ENCODE data around the gene GHDC. TPM values are rescaled to one million over a fixed set of nuclear protein-coding genes. Genes with fewer than 3 reads are reported as not detected.

GHDC gene
- total RNA-seq, 2 experiments from 2014 or later, result 22.0 to 23.1 TPM

DNA sequence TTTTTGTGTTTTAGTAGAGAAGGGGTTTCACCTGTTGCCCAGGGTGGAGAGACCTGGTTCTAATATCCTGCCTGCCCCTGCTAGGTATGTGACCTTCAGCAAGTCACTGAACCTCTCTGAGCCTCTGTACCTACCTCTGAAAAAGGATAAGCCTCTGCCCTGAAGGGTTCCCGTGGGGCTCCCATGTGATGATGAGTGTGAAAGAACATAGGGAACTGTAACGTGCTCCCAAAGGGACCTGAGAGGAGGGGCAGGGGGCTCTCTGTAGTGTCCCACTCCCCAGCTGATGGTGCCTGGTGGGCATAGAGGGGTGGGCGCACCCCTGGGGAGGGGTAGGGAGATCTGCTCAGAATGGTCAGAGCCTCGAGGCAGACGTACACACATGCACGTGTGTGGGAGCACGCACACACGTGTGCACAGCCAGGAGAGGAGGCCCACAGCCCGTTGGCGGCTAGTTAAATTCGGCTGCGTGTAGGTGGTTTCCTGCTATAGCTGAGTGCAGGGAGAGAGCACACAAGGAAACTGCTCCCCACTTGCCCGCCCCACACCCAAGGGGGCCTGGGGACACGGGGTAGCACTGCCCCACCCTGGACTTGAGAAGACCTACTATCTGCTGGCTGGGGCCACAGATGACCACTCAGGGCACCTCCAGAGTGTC is 20.0 kb downstream of the GHDC start:
- H3K4me3 Mint-ChIP-seq, result no peak overlapping the region
- no peak overlapping the region for H3K27ac Mint-ChIP-seq
- POLR2A ChIA-PET, result interaction anchor here (0.8 kb wide), 1 partner anchor 20 kb away, joined by 4 read pairs; the partner anchor contains the start of gene GHDC
- no peaks in the 10 kb centered on the region for H3K36me3 Mint-ChIP-seq
- DNase-seq, result no peak
- H3K27me3 Mint-ChIP-seq, result peaks cover 12% of the 10 kb centered on the region
- ATAC-seq (ENCODE audit: low read depth), result peak; percentile 27
- peaks cover 3% of the 10 kb centered on the region for H3K4me1 Mint-ChIP-seq
- no peaks in the 10 kb centered on the region for H3K9me3 Mint-ChIP-seq

DNA sequence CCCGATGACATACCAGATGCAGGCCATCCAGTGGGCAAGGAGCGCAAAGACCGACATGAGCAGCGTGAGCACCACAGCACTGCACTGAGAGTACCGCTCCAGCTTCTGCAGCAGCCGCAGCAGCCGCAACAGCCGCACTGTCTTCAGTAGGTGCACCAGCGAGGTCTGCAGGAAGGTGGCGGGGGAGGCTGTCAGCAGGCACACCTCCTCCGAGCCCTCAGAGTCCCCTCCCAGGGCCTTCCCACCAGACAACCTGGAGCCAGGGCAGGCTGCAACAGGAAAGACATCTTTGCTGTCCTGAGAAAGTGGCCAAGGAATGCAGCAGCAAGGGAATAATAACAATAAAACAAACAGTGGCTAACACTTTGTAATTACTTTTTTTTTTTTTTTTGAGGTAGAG is 22.5 kb downstream of the GHDC start:
- Mint-ChIP-seq H3K36me3 (no peaks in the 10 kb centered on the region), H3K9me3 (no peaks in the 10 kb centered on the region), H3K27me3 (peaks cover 3% of the 10 kb centered on the region), H3K27ac (no peak overlapping the region), H3K4me3 (no peak overlapping the region), H3K4me1 (peaks cover 1% of the 10 kb centered on the region)
- no peak for ATAC-seq (ENCODE audit: low read depth)
- no peak for DNase-seq
- POLR2A ChIA-PET, result interaction anchor here (0.7 kb wide), 1 partner anchor 8 kb away, joined by 3 read pairs; no protein-coding TSS in a partner anchor

DNA sequence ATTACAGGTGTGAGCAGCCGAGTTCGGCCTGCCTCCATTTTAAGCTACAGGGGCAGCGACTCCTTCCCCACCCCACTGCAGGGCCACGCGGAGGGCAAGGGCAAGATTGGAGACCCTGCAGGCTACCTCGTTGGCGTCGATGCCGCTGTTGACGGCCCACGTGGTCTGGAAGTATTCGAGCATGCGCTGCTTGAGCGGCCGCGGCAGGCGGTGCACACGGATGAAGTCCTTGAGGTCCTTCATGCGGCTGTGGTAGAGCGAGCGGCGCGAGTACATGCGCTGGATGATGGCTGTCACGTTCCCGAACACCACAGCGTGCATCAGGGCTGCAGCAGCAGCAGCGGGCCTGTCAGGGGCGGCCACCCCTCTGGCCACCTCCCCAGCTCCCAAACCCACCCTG is 24.9 kb downstream of the GHDC start:
- Mint-ChIP-seq H3K9me3 (no peaks in the 10 kb centered on the region), H3K36me3 (no peaks in the 10 kb centered on the region), H3K27me3 (no peaks in the 10 kb centered on the region), H3K27ac (no peak overlapping the region), H3K4me3 (no peak overlapping the region), H3K4me1 (peaks cover 1% of the 10 kb centered on the region)
- no peak for ATAC-seq (ENCODE audit: low read depth)
- POLR2A ChIA-PET, result no interaction called here
- no peak for DNase-seq

DNA sequence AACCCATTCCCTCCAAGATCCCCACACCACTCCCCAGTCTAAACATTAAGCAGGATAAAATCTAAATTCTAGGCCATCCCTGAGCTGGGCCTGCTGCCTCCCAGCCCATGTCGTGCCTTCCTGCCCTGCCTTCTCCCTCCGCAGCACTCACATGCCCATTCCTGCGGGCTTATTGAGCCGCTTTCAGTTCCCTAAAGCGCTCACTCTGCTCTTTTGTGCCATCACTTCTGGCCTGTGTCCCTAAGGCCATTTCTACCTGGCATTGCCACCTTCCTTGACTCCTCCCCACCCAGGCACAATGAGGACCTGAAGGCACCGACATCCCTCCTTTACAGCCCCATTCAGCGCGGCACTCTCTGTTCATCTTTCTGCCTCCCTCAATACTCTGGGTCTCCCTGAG is 26.5 kb downstream of the GHDC start:
- ATAC-seq (ENCODE audit: low read depth) (no peak), DNase-seq (no peak)
- no peaks in the 10 kb centered on the region for H3K9me3 Mint-ChIP-seq
- H3K27ac Mint-ChIP-seq, result no peak overlapping the region
- POLR2A ChIA-PET, result no interaction called here
- H3K27me3 Mint-ChIP-seq, result no peaks in the 10 kb centered on the region
- H3K4me3 Mint-ChIP-seq, result no peak overlapping the region
- no peaks in the 10 kb centered on the region for H3K36me3 Mint-ChIP-seq
- peaks cover 5% of the 10 kb centered on the region for H3K4me1 Mint-ChIP-seq

DNA sequence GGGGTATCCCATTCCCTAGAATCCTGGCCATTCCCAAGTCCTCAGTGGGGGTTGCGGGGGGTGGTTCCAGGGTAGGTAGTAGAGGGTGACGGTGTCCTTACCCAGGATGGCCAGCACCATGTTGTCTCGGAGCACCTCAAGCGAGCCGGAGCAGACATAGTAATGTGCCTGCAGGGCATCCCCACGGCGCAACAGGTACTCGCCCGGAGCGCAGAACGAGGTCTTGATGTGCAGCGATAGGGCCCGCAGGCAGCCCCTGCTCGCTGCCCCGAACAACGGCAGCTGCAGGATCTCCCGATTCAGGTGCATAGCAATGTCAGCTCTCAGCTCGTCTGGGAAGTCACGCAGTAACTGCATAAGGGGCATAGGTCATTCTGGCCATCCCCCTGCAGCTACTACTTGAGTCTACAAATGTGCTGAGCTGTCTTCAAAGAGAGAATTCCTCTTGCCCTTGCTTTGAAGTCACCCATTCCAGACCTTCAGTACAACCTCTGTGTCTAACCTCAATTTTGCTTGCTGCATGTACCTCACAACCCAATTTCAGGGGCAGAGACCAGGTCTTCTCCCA is 28.0 kb downstream of the GHDC start:
- no peak overlapping the region for H3K4me3 Mint-ChIP-seq
- H3K27me3 Mint-ChIP-seq, result no peaks in the 10 kb centered on the region
- H3K4me1 Mint-ChIP-seq, result peaks cover 5% of the 10 kb centered on the region
- POLR2A ChIA-PET, result no interaction called here
- no peak overlapping the region for H3K27ac Mint-ChIP-seq
- ATAC-seq (ENCODE audit: low read depth) (no peak), DNase-seq (no peak)
- H3K36me3 Mint-ChIP-seq, result no peaks in the 10 kb centered on the region
- no peaks in the 10 kb centered on the region for H3K9me3 Mint-ChIP-seq

DNA sequence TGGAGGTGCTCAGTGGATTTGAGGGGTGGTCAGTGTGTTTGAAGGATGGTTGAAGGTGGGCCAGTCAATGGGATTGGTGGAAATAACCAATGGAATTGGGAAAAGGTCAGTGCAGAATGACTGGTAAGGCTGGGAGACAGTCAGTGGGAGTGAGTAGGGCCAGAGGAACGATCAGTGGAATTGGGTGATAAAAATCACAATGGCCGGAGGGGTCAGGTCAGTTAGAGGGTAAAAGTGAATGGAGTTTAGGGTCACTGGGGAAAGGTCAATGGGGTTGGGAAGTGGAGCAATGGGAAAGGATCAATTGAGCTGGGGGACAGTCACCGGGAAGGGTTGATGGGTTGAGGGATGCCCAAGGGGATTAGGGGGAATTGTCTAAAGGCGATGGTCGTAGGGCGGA is 28.5 kb downstream of the GHDC start:
- no peaks in the 10 kb centered on the region for H3K36me3 Mint-ChIP-seq
- no peak overlapping the region for H3K4me3 Mint-ChIP-seq
- H3K9me3 Mint-ChIP-seq, result no peaks in the 10 kb centered on the region
- peak overlapping the region; percentile 15 for H3K27ac Mint-ChIP-seq
- no peak for DNase-seq
- no peaks in the 10 kb centered on the region for H3K27me3 Mint-ChIP-seq
- POLR2A ChIA-PET, result no interaction called here
- H3K4me1 Mint-ChIP-seq, result peaks cover 5% of the 10 kb centered on the region
- ATAC-seq (ENCODE audit: low read depth), result no peak

DNA sequence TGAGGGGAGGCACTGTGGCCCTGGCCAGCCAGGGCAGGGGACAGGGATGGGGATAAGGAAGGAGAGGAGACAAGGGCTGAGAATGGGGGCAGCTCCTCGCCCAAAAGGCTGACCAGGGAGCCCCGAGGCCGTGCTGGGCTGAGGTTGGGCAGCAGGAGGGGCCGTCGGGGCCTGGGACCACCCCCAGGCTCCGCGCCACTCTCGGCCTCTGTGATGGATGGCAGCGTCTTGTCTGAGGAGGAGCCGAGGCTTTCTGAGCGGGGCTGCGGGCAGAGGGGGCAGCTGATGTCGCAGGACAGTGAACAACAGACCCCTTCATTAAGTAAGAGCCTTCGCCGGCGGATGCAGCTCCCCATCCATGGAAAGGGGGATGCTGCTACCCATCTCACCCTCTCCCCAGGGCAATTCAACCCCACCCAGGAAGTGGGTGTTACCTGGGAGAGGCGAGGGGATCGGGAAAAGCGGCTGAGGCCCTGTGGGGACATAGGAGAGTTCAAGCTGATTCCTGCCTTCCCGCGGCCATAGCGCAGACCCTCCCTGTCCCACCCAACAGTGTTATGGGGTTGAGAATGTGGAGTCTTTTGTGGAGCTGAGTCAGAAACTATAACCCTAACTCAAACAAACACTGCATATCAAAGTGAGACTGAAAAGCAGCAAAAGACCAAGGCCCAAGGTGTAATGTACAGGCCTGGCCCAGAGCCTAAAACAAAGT is 30.4 kb downstream of the GHDC start:
- Mint-ChIP-seq H3K27me3 (no peaks in the 10 kb centered on the region), H3K4me3 (no peak overlapping the region), H3K27ac (no peak overlapping the region), H3K9me3 (no peaks in the 10 kb centered on the region), H3K36me3 (no peaks in the 10 kb centered on the region), H3K4me1 (peaks cover 5% of the 10 kb centered on the region)
- POLR2A ChIA-PET, result no interaction called here
- no peak for ATAC-seq (ENCODE audit: low read depth)
- DNase-seq, result no peak

DNA sequence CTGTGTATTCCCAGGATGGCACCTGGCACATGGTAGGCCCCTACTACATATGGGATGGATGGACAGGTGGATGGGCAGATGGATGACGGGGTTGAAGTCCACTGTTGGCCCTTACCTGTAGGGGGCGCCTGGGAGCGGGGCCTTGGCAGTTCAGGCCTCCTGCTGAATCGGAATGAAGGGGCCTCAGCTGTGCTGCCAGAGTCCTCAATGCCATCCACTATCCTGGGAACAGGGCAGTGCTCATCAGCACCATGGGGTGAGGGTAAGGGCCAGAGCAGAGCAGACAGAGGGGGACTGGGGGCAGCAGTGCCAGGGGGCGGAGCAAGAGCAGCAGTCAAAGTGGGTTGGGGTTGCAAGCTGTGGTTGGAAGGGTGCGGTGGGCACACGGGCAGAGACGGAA is 31.2 kb downstream of the GHDC start:
- Mint-ChIP-seq H3K4me3 (no peak overlapping the region), H3K9me3 (no peaks in the 10 kb centered on the region), H3K4me1 (peaks cover 5% of the 10 kb centered on the region), H3K27me3 (no peaks in the 10 kb centered on the region), H3K27ac (no peak overlapping the region), H3K36me3 (no peaks in the 10 kb centered on the region)
- ATAC-seq (ENCODE audit: low read depth), result no peak
- DNase-seq, result peak; percentile 65
- POLR2A ChIA-PET, result no interaction called here

DNA sequence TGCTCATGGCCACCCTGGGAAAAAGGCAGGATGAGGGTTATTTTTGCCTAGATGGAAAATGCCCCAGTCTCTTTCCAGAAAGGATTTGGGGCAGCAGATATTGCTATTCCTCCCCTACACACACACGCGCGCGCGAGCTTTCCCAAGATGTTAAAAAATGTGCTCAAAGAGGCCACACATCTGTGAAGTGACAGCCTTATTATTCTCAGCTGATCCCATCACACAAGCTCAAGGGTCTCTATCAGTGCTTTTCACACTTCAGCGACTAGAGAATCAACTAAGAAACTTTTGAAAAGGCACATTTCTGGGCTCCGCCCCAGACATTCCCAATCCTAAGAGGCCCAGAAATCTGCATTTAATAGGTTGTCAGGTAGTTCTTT is 33.8 kb downstream of the GHDC start:
- Mint-ChIP-seq H3K36me3 (no peaks in the 10 kb centered on the region), H3K27ac (no peak overlapping the region), H3K9me3 (no peaks in the 10 kb centered on the region), H3K4me3 (no peak overlapping the region), H3K27me3 (no peaks in the 10 kb centered on the region), H3K4me1 (peaks cover 10% of the 10 kb centered on the region)
- DNase-seq, result no peak
- POLR2A ChIA-PET, result interaction anchor here (0.6 to 0.7 kb wide), 2 partner anchors 22 to 360 kb away, joined by 3 to 6 read pairs; no protein-coding TSS in a partner anchor
- no peak for ATAC-seq (ENCODE audit: low read depth)

DNA sequence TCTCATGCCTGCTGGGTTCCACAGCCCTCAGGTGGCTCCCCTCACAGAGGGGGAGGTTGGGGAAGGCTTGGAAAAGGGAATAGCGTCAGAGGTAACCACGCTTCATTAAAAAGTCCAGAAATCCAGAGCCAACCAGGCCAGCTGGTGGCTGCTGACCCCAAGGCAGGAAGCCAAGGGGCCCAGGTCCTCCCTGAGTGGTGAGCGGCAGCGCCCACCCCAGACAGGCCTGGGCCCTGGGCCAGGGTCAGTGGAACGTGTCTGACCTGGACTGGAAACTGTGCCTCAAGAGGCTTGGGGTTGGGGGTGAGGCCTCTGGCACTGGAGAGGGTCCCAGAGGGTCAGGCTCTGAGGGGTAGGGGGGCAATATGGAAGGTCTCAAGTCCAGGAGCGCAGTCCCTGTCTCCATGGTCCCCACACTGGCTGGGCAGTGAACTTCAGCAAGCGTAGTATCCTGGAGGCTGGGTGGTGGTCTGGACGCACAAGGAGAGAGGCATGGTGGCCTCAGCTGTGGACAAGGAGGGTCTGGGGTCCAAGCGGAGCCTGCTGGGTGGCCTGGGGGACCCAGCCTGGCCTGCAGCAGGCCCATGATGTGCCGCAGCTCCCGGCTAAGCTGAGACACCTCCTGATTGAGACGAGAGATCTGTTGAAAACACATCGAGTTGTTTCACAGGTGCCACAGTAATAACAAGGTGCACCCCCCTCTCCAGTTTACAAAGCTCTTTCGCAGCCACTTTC is 34.3 kb downstream of the GHDC start:
- Mint-ChIP-seq H3K4me3 (no peak overlapping the region), H3K36me3 (no peaks in the 10 kb centered on the region), H3K27ac (no peak overlapping the region), H3K4me1 (peaks cover 10% of the 10 kb centered on the region), H3K9me3 (no peaks in the 10 kb centered on the region), H3K27me3 (no peaks in the 10 kb centered on the region)
- POLR2A ChIA-PET, result interaction anchor here (0.6 to 0.7 kb wide), 2 partner anchors 21 to 360 kb away, joined by 3 to 6 read pairs; no protein-coding TSS in a partner anchor
- DNase-seq, result no peak
- no peak for ATAC-seq (ENCODE audit: low read depth)

DNA sequence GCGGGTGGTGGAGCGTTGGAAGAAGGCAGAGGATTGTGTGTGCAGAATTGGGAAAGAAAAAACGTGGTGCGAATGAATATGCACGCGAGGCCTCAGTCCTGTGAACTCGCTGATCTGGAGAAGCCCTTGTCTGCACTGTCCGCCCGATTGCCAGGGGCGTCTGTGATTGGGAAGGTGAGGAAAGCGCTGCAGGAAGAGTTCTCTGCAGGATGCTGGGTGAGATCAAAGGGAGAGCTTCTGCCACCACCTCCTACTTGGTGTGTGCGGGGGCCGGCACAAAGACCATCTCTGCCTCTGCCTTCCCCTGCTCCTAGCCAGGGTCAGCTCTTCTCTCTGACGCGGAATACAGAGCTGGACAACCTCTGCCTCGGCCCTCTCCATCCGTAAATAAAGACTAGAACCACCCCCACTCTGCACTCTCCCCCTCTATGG is 38.7 kb downstream of the GHDC start:
- H3K4me3 Mint-ChIP-seq, result peak overlapping the region; percentile 96
- H3K27me3 Mint-ChIP-seq, result no peaks in the 10 kb centered on the region
- POLR2A ChIA-PET, result interaction anchor here (0.6 to 1.5 kb wide), 2 partner anchors 165 to 190 kb away, joined by 3 to 7 read pairs; partner anchors contain the start of gene CNP
- ATAC-seq (ENCODE audit: low read depth), result no peak
- DNase-seq, result no peak
- peak overlapping the region; percentile 91 for H3K27ac Mint-ChIP-seq
- H3K4me1 Mint-ChIP-seq, result peaks cover 24% of the 10 kb centered on the region
- no peaks in the 10 kb centered on the region for H3K9me3 Mint-ChIP-seq
- peaks cover 6% of the 10 kb centered on the region for H3K36me3 Mint-ChIP-seq

DNA sequence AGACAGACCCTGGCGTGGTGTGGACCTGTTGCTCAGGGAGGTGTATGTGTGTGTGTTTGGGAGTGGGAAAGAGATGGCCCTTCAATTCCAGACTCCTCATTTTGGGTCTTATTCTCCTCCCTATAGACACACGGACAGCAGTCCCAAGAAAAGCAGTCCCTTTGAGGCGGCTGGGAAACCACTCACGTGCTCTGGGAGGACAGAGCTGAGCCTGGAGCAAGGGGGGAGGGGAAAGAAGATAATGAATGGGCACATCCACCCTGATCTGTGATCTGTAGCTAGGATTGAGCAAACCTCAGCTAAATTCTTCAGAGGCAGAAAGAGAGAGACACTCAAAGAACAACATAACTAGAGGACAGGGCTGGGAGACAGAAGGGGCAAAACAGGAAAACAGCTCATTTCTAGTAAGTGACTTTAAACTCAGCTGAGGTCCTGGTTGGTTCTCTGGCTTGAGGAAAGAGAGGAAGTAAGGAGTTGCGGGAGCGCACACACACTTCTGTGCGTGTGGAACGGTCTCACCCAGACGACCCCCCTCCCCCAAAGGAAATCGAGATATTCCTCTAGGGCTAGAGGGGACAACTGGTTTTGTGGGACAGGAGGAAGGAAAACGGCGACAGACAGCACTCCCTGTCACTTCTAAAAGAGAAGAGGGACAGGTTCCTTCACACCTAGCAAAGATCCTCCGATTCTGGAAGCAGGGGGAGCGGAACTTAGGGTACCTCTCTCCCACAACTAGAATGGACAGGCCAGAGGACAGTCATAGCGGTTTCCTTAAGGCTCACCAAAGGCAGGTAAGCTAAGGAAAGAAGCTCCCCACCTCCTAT is 40.2 kb downstream of the GHDC start:
- no peaks in the 10 kb centered on the region for H3K27me3 Mint-ChIP-seq
- no peak for ATAC-seq (ENCODE audit: low read depth)
- peaks cover 24% of the 10 kb centered on the region for H3K4me1 Mint-ChIP-seq
- POLR2A ChIA-PET, result interaction anchor here (0.7 to 1.8 kb wide), 8 partner anchors 14 to 466 kb away, joined by 3 to 7 read pairs (median 4); partner anchors contain the start of genes DHX58, DNAJC7, EIF1 and KCNH4
- peak overlapping the region; percentile 96 for H3K4me3 Mint-ChIP-seq
- DNase-seq, result no peak
- H3K36me3 Mint-ChIP-seq, result peaks cover 6% of the 10 kb centered on the region
- peak overlapping the region; percentile 86 for H3K27ac Mint-ChIP-seq
- no peaks in the 10 kb centered on the region for H3K9me3 Mint-ChIP-seq

Measured in activated naive CD8-positive, alpha-beta T cell treated with anti-CD3 and anti-CD28 coated beads, Interleukin-2, amount 10 ng/mL, durations not matched to agents 7 days and 5 days (primary cell).